ENCODE data around the gene SF3A2.

The SF3A2 gene

DNA sequence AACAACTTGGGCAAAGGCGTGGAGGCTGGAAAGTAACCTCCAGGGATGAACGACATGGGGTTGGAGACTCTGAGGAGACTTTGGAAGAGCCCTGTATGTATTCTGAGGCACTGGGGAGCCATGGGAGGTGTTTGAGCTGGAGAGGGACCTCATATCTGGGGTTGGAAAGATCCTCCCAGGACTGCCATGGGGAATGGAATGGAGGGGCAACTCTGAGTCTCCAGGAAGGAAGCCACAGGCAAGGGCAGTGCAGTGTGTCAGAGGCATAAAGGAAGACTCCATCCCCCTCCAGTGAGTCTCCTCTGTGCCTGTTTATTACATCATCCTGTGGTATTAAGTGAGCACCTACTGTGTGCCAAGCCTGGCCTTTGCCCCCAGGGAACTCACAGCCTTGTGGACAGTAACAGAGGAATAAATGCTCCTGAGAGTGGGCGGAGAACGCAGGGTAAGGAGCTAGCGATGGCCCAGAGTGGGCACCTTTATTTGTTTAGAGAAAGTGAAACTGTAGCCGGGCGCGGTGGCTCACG, 37.6 kb downstream of the SF3A2 start:
- Histone ChIP-seq H3K27ac (ENCODE audit: low read depth, low read length) (no peak overlapping the region), H2BK120ac (ENCODE audit: low read depth, low read length) (no peak overlapping the region), H2AK5ac (ENCODE audit: low read length) (no peak overlapping the region), H3K4ac (ENCODE audit: low read depth, low read length) (no peak overlapping the region), H2BK15ac (replicated peaks; ENCODE audit: low read depth) (no peak overlapping the region), H3K23ac (ENCODE audit: low read length) (peak overlapping the region; percentile 15), H3K9ac (ENCODE audit: low read length) (peak overlapping the region; percentile 51), H3K4me2 (ENCODE audit: low read length) (no peak overlapping the region), H3K56ac (ENCODE audit: low read length) (peak overlapping the region; percentile 65), H3K18ac (ENCODE audit: low read length) (no peak overlapping the region), H3K27me3 (ENCODE audit: insufficient read depth, low read length, poor library complexity) (no peaks in the 10 kb centered on the region), H4K5ac (ENCODE audit: low read length) (no peak overlapping the region), H3K4me1 (ENCODE audit: control insufficient read depth, low read depth, low read length) (no peaks in the 10 kb centered on the region), H3K36me3 (ENCODE audit: control insufficient read depth, insufficient read depth, low read length) (peaks cover 5% of the 10 kb centered on the region), H3K4me3 (ENCODE audit: low read length) (no peak overlapping the region), H2BK5ac (ENCODE audit: low read length) (no peak overlapping the region), H3K79me2 (ENCODE audit: control insufficient read depth, insufficient read depth, low read length) (peaks cover 38% of the 10 kb centered on the region), H4K8ac (ENCODE audit: low read depth, low read length) (no peak overlapping the region), H3K79me1 (ENCODE audit: low read length) (peaks cover 7% of the 10 kb centered on the region)
- no peak for DNase-seq
- WGBS (ENCODE audit: extremely low coverage, insufficient coverage, low lambda C conversion rate) = no CpG with 5 or more reads among the region's 9 CpGs

GRCh38 chr19:2274931-2275535, 38.4 kb downstream of the SF3A2 start:
- no peaks in the 10 kb centered on the region for H3K4me1 ChIP-seq (ENCODE audit: control insufficient read depth, low read depth, low read length)
- H3K18ac ChIP-seq (ENCODE audit: low read length) = no peak overlapping the region
- H3K9ac ChIP-seq (ENCODE audit: low read length) = no peak overlapping the region
- H3K79me1 ChIP-seq (ENCODE audit: low read length) = peaks cover 7% of the 10 kb centered on the region
- no peak overlapping the region for H3K4me3 ChIP-seq (ENCODE audit: low read length)
- no peak overlapping the region for H2AK5ac ChIP-seq (ENCODE audit: low read length)
- peak overlapping the region; percentile 49 for H3K56ac ChIP-seq (ENCODE audit: low read length)
- H3K23ac ChIP-seq (ENCODE audit: low read length) = no peak overlapping the region
- H3K4ac ChIP-seq (ENCODE audit: low read depth, low read length) = no peak overlapping the region
- peaks cover 5% of the 10 kb centered on the region for H3K36me3 ChIP-seq (ENCODE audit: control insufficient read depth, insufficient read depth, low read length)
- no peaks in the 10 kb centered on the region for H3K27me3 ChIP-seq (ENCODE audit: insufficient read depth, low read length, poor library complexity)
- no peak overlapping the region for H2BK5ac ChIP-seq (ENCODE audit: low read length)
- no peak overlapping the region for H2BK120ac ChIP-seq (ENCODE audit: low read depth, low read length)
- H3K4me2 ChIP-seq (ENCODE audit: low read length) = no peak overlapping the region
- no peak overlapping the region for H4K8ac ChIP-seq (ENCODE audit: low read depth, low read length)
- H4K5ac ChIP-seq (ENCODE audit: low read length) = no peak overlapping the region
- H2BK15ac ChIP-seq (replicated peaks; ENCODE audit: low read depth) = no peak overlapping the region
- no peak overlapping the region for H3K27ac ChIP-seq (ENCODE audit: low read depth, low read length)
- no CpG with 5 or more reads among the region's 16 CpGs for WGBS (ENCODE audit: extremely low coverage, insufficient coverage, low lambda C conversion rate)
- peaks cover 31% of the 10 kb centered on the region for H3K79me2 ChIP-seq (ENCODE audit: control insufficient read depth, insufficient read depth, low read length)
- peak; percentile 89 for DNase-seq

DNA sequence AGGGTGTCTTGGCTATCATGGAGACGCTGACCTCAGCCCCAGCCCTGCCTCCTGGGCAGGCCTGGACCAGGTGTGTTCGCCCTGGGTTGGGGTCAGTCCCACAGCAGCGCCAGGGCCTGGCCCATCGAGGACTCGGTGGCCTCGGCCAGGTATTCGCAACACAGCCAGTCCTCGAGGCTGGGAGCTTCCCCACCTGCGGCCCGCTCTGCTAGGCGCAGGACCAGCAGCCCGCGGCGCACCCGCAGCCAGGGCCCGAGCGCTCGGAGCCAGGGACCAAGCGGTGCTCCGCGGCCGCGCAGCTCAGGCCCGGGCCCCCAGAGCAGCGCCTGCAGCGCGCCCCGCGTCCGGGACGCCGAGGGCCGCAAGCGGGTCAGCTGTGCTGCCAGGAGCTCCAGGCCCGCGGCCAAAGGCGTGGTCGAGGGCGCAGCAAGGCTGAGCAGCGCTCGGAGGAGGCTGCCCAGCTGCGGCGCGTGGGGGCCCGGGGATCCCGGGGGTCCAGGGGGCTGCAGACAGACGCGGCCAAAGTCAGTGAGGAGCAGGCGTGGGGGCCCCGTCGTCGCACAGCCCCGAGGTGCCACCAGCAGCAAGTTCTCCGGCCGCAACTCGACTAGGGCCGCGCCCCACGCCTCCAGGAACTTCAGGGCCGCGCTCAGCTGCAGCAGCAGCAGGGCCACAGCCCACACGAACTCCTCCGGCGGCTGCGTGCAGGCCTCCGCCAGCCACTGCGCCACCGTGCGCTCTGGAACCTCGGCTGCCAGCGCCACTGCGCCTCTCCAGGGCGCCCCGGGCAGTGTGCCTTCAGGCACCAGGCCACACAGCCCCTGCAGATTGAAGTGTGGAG, 39.2 kb downstream of the SF3A2 start:
- no peak overlapping the region for H3K4me2 ChIP-seq (ENCODE audit: low read length)
- H3K56ac ChIP-seq (ENCODE audit: low read length) = no peak overlapping the region
- H4K5ac ChIP-seq (ENCODE audit: low read length) = no peak overlapping the region
- no peak overlapping the region for H3K18ac ChIP-seq (ENCODE audit: low read length)
- peaks cover 5% of the 10 kb centered on the region for H3K36me3 ChIP-seq (ENCODE audit: control insufficient read depth, insufficient read depth, low read length)
- no peak for DNase-seq
- no peak overlapping the region for H2BK15ac ChIP-seq (replicated peaks; ENCODE audit: low read depth)
- H3K27ac ChIP-seq (ENCODE audit: low read depth, low read length) = no peak overlapping the region
- no peak overlapping the region for H2BK5ac ChIP-seq (ENCODE audit: low read length)
- H4K8ac ChIP-seq (ENCODE audit: low read depth, low read length) = no peak overlapping the region
- H3K27me3 ChIP-seq (ENCODE audit: insufficient read depth, low read length, poor library complexity) = no peaks in the 10 kb centered on the region
- no peak overlapping the region for H3K4ac ChIP-seq (ENCODE audit: low read depth, low read length)
- H3K9ac ChIP-seq (ENCODE audit: low read length) = no peak overlapping the region
- H2BK120ac ChIP-seq (ENCODE audit: low read depth, low read length) = no peak overlapping the region
- no peak overlapping the region for H2AK5ac ChIP-seq (ENCODE audit: low read length)
- H3K79me1 ChIP-seq (ENCODE audit: low read length) = peaks cover 7% of the 10 kb centered on the region
- no peaks in the 10 kb centered on the region for H3K4me1 ChIP-seq (ENCODE audit: control insufficient read depth, low read depth, low read length)
- H3K23ac ChIP-seq (ENCODE audit: low read length) = no peak overlapping the region
- no peak overlapping the region for H3K4me3 ChIP-seq (ENCODE audit: low read length)
- peaks cover 23% of the 10 kb centered on the region for H3K79me2 ChIP-seq (ENCODE audit: control insufficient read depth, insufficient read depth, low read length)
- no CpG with 5 or more reads among the region's 74 CpGs for WGBS (ENCODE audit: extremely low coverage, insufficient coverage, low lambda C conversion rate)

DNA sequence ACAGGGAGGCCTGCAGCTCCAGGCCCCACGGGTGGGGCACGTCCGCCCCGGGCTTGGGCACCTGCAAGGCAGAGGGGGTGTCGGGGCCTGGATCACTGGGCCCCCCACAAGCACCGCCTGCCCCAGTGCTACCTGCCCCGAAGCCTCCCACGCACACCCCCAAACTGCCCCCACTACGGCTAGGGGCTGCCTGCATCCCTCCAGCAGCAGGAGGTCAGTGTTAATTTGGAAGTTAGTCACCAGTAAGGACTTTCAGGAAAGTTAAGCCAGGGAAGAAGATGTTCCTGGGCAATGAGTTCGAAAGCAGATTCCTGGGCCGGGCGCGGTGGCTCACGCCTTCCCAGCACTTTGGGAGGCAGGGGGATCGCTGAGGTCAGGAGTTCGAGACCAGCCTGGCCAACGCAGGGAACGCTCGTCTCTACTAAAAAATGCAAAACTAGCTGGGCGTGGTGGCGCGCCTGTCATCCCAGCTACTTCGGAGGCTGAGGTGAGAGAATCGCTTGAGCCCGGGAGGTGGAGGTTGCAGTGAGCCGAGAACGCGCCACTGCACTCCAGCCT, 39.9 kb downstream of the SF3A2 start:
- Histone ChIP-seq H3K9ac (ENCODE audit: low read length) (no peak overlapping the region), H3K27ac (ENCODE audit: low read depth, low read length) (no peak overlapping the region), H2AK5ac (ENCODE audit: low read length) (no peak overlapping the region), H3K4me1 (ENCODE audit: control insufficient read depth, low read depth, low read length) (no peaks in the 10 kb centered on the region), H3K23ac (ENCODE audit: low read length) (no peak overlapping the region), H4K5ac (ENCODE audit: low read length) (no peak overlapping the region), H3K4me2 (ENCODE audit: low read length) (no peak overlapping the region), H3K79me1 (ENCODE audit: low read length) (peaks cover 7% of the 10 kb centered on the region), H3K56ac (ENCODE audit: low read length) (no peak overlapping the region), H3K4ac (ENCODE audit: low read depth, low read length) (no peak overlapping the region), H3K18ac (ENCODE audit: low read length) (no peak overlapping the region), H3K79me2 (ENCODE audit: control insufficient read depth, insufficient read depth, low read length) (peaks cover 16% of the 10 kb centered on the region), H4K8ac (ENCODE audit: low read depth, low read length) (no peak overlapping the region), H2BK120ac (ENCODE audit: low read depth, low read length) (no peak overlapping the region), H3K36me3 (ENCODE audit: control insufficient read depth, insufficient read depth, low read length) (peaks cover 5% of the 10 kb centered on the region), H3K4me3 (ENCODE audit: low read length) (no peak overlapping the region), H2BK15ac (replicated peaks; ENCODE audit: low read depth) (no peak overlapping the region), H3K27me3 (ENCODE audit: insufficient read depth, low read length, poor library complexity) (no peaks in the 10 kb centered on the region), H2BK5ac (ENCODE audit: low read length) (no peak overlapping the region)
- no CpG with 5 or more reads among the region's 28 CpGs for WGBS (ENCODE audit: extremely low coverage, insufficient coverage, low lambda C conversion rate)
- DNase-seq = no peak

GRCh38 chr19:2277138-2277537, 40.5 kb downstream of the SF3A2 start:
- no peaks in the 10 kb centered on the region for H3K4me1 ChIP-seq (ENCODE audit: control insufficient read depth, low read depth, low read length)
- H3K4ac ChIP-seq (ENCODE audit: low read depth, low read length) = no peak overlapping the region
- no peak overlapping the region for H3K23ac ChIP-seq (ENCODE audit: low read length)
- no peak overlapping the region for H3K4me3 ChIP-seq (ENCODE audit: low read length)
- no CpG with 5 or more reads among the region's 9 CpGs for WGBS (ENCODE audit: extremely low coverage, insufficient coverage, low lambda C conversion rate)
- H3K36me3 ChIP-seq (ENCODE audit: control insufficient read depth, insufficient read depth, low read length) = peaks cover 3% of the 10 kb centered on the region
- H3K27ac ChIP-seq (ENCODE audit: low read depth, low read length) = no peak overlapping the region
- H3K27me3 ChIP-seq (ENCODE audit: insufficient read depth, low read length, poor library complexity) = no peaks in the 10 kb centered on the region
- no peak overlapping the region for H2AK5ac ChIP-seq (ENCODE audit: low read length)
- no peak overlapping the region for H3K4me2 ChIP-seq (ENCODE audit: low read length)
- H4K5ac ChIP-seq (ENCODE audit: low read length) = no peak overlapping the region
- no peak overlapping the region for H4K8ac ChIP-seq (ENCODE audit: low read depth, low read length)
- H3K79me1 ChIP-seq (ENCODE audit: low read length) = peaks cover 7% of the 10 kb centered on the region
- no peak overlapping the region for H3K9ac ChIP-seq (ENCODE audit: low read length)
- no peak overlapping the region for H3K18ac ChIP-seq (ENCODE audit: low read length)
- no peak overlapping the region for H3K56ac ChIP-seq (ENCODE audit: low read length)
- no peak for DNase-seq
- H2BK15ac ChIP-seq (replicated peaks; ENCODE audit: low read depth) = no peak overlapping the region
- no peak overlapping the region for H2BK120ac ChIP-seq (ENCODE audit: low read depth, low read length)
- no peak overlapping the region for H2BK5ac ChIP-seq (ENCODE audit: low read length)
- peaks cover 11% of the 10 kb centered on the region for H3K79me2 ChIP-seq (ENCODE audit: control insufficient read depth, insufficient read depth, low read length)
